WTC11 (cell line): Measurements from ENCODE around the gene MTG1. TPM values are rescaled to one million over a fixed set of nuclear protein-coding genes. Genes with fewer than 3 reads are reported as not detected.

Source experiments
- ATAC-seq: fragments of 200-7000 bp; cut with Tn5 transposase; 2 replicates; pipeline ENCODE4 v1.10.0; 2021; ENCODE audit warnings: mild to moderate bottlenecking, moderate library complexity
- CTCF ChIA-PET: fragments of 300-600 bp; sonication (Branson Sonifier 250); formaldehyde crosslinking; loops from one replicate; lab custom pipeline; 2021; ENCODE audit warnings: antibody characterized with exemption; lab: Charles Lee
- POLR2A ChIA-PET: fragments of 350-600 bp; sonication (Branson Sonifier 250); formaldehyde crosslinking; loops from one replicate; lab custom pipeline; 2021; ENCODE audit warnings: antibody characterized with exemption; lab: Charles Lee
- DNase-seq: peaks from one replicate; pipeline ENCODE4 v3.0.0; 2021; ENCODE audit warnings: low spot score
- H3K27ac Mint-ChIP-seq: 2 replicates; pipeline ENCODE4 v1.8.0; 2021; ENCODE audit warnings: mixed read lengths
- H3K27me3 Mint-ChIP-seq: 2 replicates; pipeline ENCODE4 v1.8.0; 2021; ENCODE audit warnings: low read depth, mild to moderate bottlenecking, moderate library complexity, mixed read lengths
- H3K36me3 Mint-ChIP-seq: 2 replicates; pipeline ENCODE4 v1.8.0; 2021; ENCODE audit warnings: mixed read lengths
- H3K4me1 Mint-ChIP-seq: 2 replicates; pipeline ENCODE4 v1.8.0; 2022; ENCODE audit warnings: mixed read lengths
- H3K4me3 Mint-ChIP-seq: 2 replicates; pipeline ENCODE4 v1.8.0; 2021; ENCODE audit warnings: mild to moderate bottlenecking, moderate library complexity, mixed read lengths
- H3K9me3 Mint-ChIP-seq: 2 replicates; pipeline ENCODE4 v1.8.0; 2021; ENCODE audit warnings: mixed read lengths
- EMX1 ChIP-seq: fragments of 250-450 bp; sonication (Bioruptor Pico); IDR thresholded peaks from 2 replicates; pipeline ENCODE4 v1.8.0; 2021; ENCODE audit warnings: mild to moderate bottlenecking
- FOXJ3 ChIP-seq: sonication (generic); formaldehyde crosslinking; IDR thresholded peaks from 2 replicates; pipeline ENCODE4 v1.9.0; 2021; ENCODE audit warnings: missing genetic modification reagents, mild to moderate bottlenecking, borderline replicate concordance
- KAT7 ChIP-seq: sonication (generic); formaldehyde crosslinking; IDR thresholded peaks from 2 replicates; pipeline ENCODE4 v1.8.1; 2023; ENCODE audit warnings: missing genetic modification reagents, mild to moderate bottlenecking, borderline replicate concordance
- MYBL2 ChIP-seq: sonication (generic); formaldehyde crosslinking; IDR thresholded peaks from 2 replicates; pipeline ENCODE4 v1.8.1; 2023; ENCODE audit warnings: mild to moderate bottlenecking, moderate library complexity, missing genetic modification reagents
- NFE2L1 ChIP-seq: sonication (generic); formaldehyde crosslinking; IDR thresholded peaks from 2 replicates; pipeline ENCODE4 v1.8.1; 2023; ENCODE audit warnings: missing genetic modification reagents
- OVOL2 ChIP-seq: fragments of 250-450 bp; sonication (Bioruptor Pico); IDR thresholded peaks from 2 replicates; pipeline ENCODE4 v1.9.0; 2021; ENCODE audit warnings: mild to moderate bottlenecking, borderline replicate concordance
- SMAD3 ChIP-seq: sonication (generic); formaldehyde crosslinking; IDR thresholded peaks from 2 replicates; pipeline ENCODE4 v1.8.0; 2022; ENCODE audit warnings: missing genetic modification reagents, mild to moderate bottlenecking, borderline replicate concordance
- ZBTB21 ChIP-seq: sonication (generic); formaldehyde crosslinking; IDR thresholded peaks from 2 replicates; pipeline ENCODE4 v1.8.1; 2023; ENCODE audit warnings: mild to moderate bottlenecking, missing genetic modification reagents, borderline replicate concordance
- total RNA-seq: library from RNA; stranded (reverse); gene quantifications from 3 replicates; pipeline ENCODE4 v1.2.3, GENCODE V29; 2021
- TF ChIP-seq, protein P1 (sequence below): sonication (generic); formaldehyde crosslinking; conservative IDR thresholded peaks from 2 replicates; pipeline ENCODE4 v1.8.1; 2023; ENCODE audit warnings: mild to moderate bottlenecking, low read depth, missing genetic modification reagents, moderate library complexity
- TF ChIP-seq, protein P2 (sequence below): sonication (generic); formaldehyde crosslinking; IDR thresholded peaks from 2 replicates; pipeline ENCODE4 v1.8.0; 2022; ENCODE audit warnings: mild to moderate bottlenecking, missing genetic modification reagents
- TF ChIP-seq, protein P3 (sequence below): sonication (generic); formaldehyde crosslinking; IDR thresholded peaks from 2 replicates; pipeline ENCODE4 v1.8.0; 2022; ENCODE audit warnings: missing genetic modification reagents
- TF ChIP-seq, protein P4 (sequence below): sonication (generic); formaldehyde crosslinking; IDR thresholded peaks from 2 replicates; pipeline ENCODE4 v1.8.1; 2022; ENCODE audit warnings: low read depth, missing genetic modification reagents, borderline replicate concordance
- TF ChIP-seq, protein P5 (sequence below): fragments of 250-450 bp; sonication (Bioruptor Pico); conservative IDR thresholded peaks from 2 replicates; pipeline ENCODE4 v1.9.0; 2021; ENCODE audit warnings: mild to moderate bottlenecking
- TF ChIP-seq, protein P6 (sequence below): sonication (generic); formaldehyde crosslinking; IDR thresholded peaks from 2 replicates; pipeline ENCODE4 v1.8.1; 2023; ENCODE audit warnings: mild to moderate bottlenecking, missing genetic modification reagents, borderline replicate concordance
- TF ChIP-seq, protein P7 (sequence below): sonication (generic); formaldehyde crosslinking; IDR thresholded peaks from 2 replicates; pipeline ENCODE4 v1.8.0; 2022; ENCODE audit warnings: mild to moderate bottlenecking, missing genetic modification reagents

MTG1 gene
- total RNA-seq, 1 experiment from 2014 or later: 63.0 TPM

DNA sequence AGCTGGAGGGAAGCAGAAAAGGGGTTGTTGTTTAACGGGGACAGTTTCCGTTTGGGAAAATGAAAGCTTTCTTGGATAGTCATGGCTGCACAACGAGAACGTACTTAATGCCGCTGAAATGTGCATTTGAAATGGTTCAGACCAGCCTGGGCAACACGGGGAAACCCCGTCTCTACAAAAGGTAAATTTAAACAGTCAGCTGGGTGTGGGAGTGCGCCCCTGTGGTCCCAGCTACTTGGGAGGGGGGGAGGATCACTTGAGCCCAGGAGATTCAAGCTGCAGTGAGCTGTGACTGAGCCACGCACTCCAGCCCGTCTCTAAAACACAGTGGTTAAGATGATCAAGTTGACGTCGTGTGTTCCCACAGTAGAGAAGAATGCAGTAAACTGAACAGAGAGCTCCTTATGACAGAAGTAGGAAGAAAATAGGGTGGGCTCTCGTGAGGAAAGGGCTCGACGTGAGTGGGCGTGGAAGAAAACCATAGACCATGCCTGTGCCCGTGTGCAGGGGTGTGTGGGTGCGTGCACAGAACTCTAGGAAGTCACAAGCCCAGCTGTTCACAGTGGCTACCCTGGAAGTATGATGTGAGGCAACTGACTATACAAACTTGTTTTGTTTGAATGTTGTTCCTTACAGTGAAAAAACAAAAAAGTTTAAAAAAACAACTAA, 32.0 kb upstream of the MTG1 start (continued):
- TF ChIP-seq, protein P1, sequence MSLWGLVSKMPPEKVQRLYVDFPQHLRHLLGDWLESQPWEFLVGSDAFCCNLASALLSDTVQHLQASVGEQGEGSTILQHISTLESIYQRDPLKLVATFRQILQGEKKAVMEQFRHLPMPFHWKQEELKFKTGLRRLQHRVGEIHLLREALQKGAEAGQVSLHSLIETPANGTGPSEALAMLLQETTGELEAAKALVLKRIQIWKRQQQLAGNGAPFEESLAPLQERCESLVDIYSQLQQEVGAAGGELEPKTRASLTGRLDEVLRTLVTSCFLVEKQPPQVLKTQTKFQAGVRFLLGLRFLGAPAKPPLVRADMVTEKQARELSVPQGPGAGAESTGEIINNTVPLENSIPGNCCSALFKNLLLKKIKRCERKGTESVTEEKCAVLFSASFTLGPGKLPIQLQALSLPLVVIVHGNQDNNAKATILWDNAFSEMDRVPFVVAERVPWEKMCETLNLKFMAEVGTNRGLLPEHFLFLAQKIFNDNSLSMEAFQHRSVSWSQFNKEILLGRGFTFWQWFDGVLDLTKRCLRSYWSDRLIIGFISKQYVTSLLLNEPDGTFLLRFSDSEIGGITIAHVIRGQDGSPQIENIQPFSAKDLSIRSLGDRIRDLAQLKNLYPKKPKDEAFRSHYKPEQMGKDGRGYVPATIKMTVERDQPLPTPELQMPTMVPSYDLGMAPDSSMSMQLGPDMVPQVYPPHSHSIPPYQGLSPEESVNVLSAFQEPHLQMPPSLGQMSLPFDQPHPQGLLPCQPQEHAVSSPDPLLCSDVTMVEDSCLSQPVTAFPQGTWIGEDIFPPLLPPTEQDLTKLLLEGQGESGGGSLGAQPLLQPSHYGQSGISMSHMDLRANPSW: no peak
- TF ChIP-seq, protein P2, sequence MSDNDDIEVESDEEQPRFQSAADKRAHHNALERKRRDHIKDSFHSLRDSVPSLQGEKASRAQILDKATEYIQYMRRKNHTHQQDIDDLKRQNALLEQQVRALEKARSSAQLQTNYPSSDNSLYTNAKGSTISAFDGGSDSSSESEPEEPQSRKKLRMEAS (CRISPR knock-in tag): no peak
- TF ChIP-seq, protein P3, sequence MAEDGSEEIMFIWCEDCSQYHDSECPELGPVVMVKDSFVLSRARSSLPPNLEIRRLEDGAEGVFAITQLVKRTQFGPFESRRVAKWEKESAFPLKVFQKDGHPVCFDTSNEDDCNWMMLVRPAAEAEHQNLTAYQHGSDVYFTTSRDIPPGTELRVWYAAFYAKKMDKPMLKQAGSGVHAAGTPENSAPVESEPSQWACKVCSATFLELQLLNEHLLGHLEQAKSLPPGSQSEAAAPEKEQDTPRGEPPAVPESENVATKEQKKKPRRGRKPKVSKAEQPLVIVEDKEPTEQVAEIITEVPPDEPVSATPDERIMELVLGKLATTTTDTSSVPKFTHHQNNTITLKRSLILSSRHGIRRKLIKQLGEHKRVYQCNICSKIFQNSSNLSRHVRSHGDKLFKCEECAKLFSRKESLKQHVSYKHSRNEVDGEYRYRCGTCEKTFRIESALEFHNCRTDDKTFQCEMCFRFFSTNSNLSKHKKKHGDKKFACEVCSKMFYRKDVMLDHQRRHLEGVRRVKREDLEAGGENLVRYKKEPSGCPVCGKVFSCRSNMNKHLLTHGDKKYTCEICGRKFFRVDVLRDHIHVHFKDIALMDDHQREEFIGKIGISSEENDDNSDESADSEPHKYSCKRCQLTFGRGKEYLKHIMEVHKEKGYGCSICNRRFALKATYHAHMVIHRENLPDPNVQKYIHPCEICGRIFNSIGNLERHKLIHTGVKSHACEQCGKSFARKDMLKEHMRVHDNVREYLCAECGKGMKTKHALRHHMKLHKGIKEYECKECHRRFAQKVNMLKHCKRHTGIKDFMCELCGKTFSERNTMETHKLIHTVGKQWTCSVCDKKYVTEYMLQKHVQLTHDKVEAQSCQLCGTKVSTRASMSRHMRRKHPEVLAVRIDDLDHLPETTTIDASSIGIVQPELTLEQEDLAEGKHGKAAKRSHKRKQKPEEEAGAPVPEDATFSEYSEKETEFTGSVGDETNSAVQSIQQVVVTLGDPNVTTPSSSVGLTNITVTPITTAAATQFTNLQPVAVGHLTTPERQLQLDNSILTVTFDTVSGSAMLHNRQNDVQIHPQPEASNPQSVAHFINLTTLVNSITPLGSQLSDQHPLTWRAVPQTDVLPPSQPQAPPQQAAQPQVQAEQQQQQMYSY (CRISPR knock-in tag): no peak
- TF ChIP-seq ZBTB21 (CRISPR knock-in tag) (no peak), MYBL2 (CRISPR knock-in tag) (no peak), KAT7 (CRISPR knock-in tag) (no peak), OVOL2 (CRISPR knock-in tag) (no peak)

DNA sequence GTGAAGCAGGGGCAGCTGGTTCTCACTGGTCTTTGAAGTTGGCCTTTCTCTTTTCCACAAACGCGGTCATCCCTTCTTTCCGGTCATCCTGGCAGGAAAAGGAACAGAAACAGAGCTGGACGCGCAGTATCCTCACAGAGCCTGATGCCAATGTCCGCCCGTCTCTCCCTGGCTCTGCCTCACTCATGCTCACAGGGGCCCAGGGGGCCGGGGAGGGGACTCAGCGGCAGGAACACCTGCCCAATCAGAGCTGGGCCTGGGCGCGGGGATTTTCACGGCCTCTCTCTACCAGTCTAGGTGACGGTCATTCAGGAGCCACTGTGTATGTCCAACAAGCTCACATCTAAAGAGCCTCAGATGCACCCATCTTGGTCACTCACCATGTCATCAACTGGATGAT, 31.1 kb upstream of the MTG1 start:
- no peak overlapping the region for H3K27ac Mint-ChIP-seq
- POLR2A ChIA-PET: no interaction called here
- DNase-seq (no peak), ATAC-seq (no peak)
- H3K9me3 Mint-ChIP-seq: no peaks in the 10 kb centered on the region
- no peaks in the 10 kb centered on the region for H3K4me1 Mint-ChIP-seq
- no peak overlapping the region for H3K4me3 Mint-ChIP-seq
- CTCF ChIA-PET: interaction anchor here (2.4 kb wide), 1 partner anchor 33 kb away, joined by 14 read pairs; no protein-coding TSS in a partner anchor
- peaks cover 37% of the 10 kb centered on the region for H3K36me3 Mint-ChIP-seq
- peaks cover 12% of the 10 kb centered on the region for H3K27me3 Mint-ChIP-seq
- TF ChIP-seq, protein P4, sequence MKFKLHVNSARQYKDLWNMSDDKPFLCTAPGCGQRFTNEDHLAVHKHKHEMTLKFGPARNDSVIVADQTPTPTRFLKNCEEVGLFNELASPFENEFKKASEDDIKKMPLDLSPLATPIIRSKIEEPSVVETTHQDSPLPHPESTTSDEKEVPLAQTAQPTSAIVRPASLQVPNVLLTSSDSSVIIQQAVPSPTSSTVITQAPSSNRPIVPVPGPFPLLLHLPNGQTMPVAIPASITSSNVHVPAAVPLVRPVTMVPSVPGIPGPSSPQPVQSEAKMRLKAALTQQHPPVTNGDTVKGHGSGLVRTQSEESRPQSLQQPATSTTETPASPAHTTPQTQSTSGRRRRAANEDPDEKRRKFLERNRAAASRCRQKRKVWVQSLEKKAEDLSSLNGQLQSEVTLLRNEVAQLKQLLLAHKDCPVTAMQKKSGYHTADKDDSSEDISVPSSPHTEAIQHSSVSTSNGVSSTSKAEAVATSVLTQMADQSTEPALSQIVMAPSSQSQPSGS: no peak
- TF ChIP-seq NFE2L1 (CRISPR knock-in tag) (no peak), EMX1 (no peak), SMAD3 (no peak), FOXJ3 (CRISPR knock-in tag) (no peak)
- TF ChIP-seq, protein P3 (CRISPR knock-in tag): no peak
- TF ChIP-seq, protein P5, sequence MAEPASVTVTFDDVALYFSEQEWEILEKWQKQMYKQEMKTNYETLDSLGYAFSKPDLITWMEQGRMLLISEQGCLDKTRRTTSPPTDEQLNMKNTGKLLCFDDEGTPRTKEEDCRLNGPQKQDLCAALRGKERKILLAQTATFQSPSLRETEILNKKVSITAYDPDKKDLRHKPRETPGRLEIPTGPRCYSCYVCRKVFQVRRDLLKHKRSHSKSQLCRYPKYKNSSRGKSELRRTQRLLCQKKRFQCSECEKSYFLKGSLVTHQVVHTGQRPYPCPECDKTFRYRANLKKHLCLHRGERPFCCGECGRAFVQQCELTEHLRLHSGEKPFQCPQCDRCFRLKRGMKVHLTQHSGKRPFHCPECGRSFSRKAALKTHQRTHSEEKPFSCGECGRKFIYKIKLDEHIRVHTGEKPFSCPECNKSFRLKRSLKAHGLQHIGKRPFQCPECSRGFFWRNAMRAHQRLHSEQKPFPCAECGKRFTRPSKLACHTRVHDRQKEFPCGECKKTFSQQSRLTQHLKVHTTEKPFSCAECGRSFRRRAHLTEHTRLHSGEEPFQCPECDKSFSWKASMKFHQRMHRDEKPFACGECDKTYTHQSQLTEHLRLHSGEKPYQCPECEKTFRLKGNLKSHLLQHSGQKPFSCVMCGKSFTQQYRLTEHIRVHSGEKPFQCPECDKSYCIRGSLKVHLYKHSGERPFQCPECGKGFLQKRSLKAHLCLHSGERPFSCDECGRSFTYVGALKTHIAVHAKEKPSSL: no peak
- TF ChIP-seq, protein P6, sequence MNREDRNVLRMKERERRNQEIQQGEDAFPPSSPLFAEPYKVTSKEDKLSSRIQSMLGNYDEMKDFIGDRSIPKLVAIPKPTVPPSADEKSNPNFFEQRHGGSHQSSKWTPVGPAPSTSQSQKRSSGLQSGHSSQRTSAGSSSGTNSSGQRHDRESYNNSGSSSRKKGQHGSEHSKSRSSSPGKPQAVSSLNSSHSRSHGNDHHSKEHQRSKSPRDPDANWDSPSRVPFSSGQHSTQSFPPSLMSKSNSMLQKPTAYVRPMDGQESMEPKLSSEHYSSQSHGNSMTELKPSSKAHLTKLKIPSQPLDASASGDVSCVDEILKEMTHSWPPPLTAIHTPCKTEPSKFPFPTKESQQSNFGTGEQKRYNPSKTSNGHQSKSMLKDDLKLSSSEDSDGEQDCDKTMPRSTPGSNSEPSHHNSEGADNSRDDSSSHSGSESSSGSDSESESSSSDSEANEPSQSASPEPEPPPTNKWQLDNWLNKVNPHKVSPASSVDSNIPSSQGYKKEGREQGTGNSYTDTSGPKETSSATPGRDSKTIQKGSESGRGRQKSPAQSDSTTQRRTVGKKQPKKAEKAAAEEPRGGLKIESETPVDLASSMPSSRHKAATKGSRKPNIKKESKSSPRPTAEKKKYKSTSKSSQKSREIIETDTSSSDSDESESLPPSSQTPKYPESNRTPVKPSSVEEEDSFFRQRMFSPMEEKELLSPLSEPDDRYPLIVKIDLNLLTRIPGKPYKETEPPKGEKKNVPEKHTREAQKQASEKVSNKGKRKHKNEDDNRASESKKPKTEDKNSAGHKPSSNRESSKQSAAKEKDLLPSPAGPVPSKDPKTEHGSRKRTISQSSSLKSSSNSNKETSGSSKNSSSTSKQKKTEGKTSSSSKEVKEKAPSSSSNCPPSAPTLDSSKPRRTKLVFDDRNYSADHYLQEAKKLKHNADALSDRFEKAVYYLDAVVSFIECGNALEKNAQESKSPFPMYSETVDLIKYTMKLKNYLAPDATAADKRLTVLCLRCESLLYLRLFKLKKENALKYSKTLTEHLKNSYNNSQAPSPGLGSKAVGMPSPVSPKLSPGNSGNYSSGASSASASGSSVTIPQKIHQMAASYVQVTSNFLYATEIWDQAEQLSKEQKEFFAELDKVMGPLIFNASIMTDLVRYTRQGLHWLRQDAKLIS: no peak
- TF ChIP-seq, protein P7, sequence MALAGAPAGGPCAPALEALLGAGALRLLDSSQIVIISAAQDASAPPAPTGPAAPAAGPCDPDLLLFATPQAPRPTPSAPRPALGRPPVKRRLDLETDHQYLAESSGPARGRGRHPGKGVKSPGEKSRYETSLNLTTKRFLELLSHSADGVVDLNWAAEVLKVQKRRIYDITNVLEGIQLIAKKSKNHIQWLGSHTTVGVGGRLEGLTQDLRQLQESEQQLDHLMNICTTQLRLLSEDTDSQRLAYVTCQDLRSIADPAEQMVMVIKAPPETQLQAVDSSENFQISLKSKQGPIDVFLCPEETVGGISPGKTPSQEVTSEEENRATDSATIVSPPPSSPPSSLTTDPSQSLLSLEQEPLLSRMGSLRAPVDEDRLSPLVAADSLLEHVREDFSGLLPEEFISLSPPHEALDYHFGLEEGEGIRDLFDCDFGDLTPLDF: no peak
